Measurements from ENCODE around the gene DNASE1L2. TPM values are rescaled to one million over a fixed set of nuclear protein-coding genes. Genes with fewer than 3 reads are reported as not detected.

Gene DNASE1L2
- total RNA-seq, 4 donors from 2014 or later: 17.0 to 72.6 (median 42.8) TPM

GRCh38 chr16:2190002-2190658 is 46.1 kb upstream of the DNASE1L2 start:
- Histone ChIP-seq H3K9me3 (no peaks in the 10 kb centered on the region), H3K36me3 (no peaks in the 10 kb centered on the region), H3K4me1 (peaks cover 25% of the 10 kb centered on the region), H3K27ac (no peak overlapping the region), H3K4me3 (no peak overlapping the region), H3K27me3 (peaks cover 15% of the 10 kb centered on the region)
- no peak for TF ChIP-seq POLR2A (IDR thresholded peaks at IDR 0.05)
- no peak for TF ChIP-seq POLR2AphosphoS5 (IDR thresholded peaks at IDR 0.05)
- TF ChIP-seq EP300 (IDR thresholded peaks at IDR 0.05): no peak
- no peak for TF ChIP-seq CTCF (IDR thresholded peaks at IDR 0.05)
- WGBS: 65% methylated on average over 23 of the region's 24 CpGs
- no peak for DNase-seq (ENCODE audit: low spot score in 2 of 2)

- Histone ChIP-seq H3K27ac (no peak overlapping the region), H3K4me1 (peaks cover 33% of the 10 kb centered on the region), H3K4me3 (no peak overlapping the region), H3K9me3 (no peaks in the 10 kb centered on the region), H3K27me3 (peaks cover 22% of the 10 kb centered on the region), H3K36me3 (no peaks in the 10 kb centered on the region)
- WGBS: 69% methylated on average over 11 of the region's 25 CpGs
- no peak for TF ChIP-seq CTCF (IDR thresholded peaks at IDR 0.05)
- TF ChIP-seq EP300 (IDR thresholded peaks at IDR 0.05): no peak
- TF ChIP-seq POLR2AphosphoS5 (IDR thresholded peaks at IDR 0.05): no peak
- no peak for TF ChIP-seq POLR2A (IDR thresholded peaks at IDR 0.05)
- no peak for DNase-seq (ENCODE audit: low spot score in 2 of 2)
Measured at GRCh38 chr16:2190659-2191445, 45.4 kb upstream of the DNASE1L2 start.

GRCh38 chr16:2191446-2191706 is 44.9 kb upstream of the DNASE1L2 start:
- no peak overlapping the region for H3K27ac ChIP-seq
- WGBS: 77% methylated on average over 11 of the region's 11 CpGs
- no peak for TF ChIP-seq CTCF (IDR thresholded peaks at IDR 0.05)
- no peak for TF ChIP-seq POLR2A (IDR thresholded peaks at IDR 0.05)
- no peak for TF ChIP-seq POLR2AphosphoS5 (IDR thresholded peaks at IDR 0.05)
- no peak for TF ChIP-seq EP300 (IDR thresholded peaks at IDR 0.05)
- no peak overlapping the region for H3K4me3 ChIP-seq
- H3K9me3 ChIP-seq: no peaks in the 10 kb centered on the region
- DNase-seq (ENCODE audit: low spot score in 2 of 2): no peak
- peaks cover 26% of the 10 kb centered on the region for H3K27me3 ChIP-seq
- H3K36me3 ChIP-seq: no peaks in the 10 kb centered on the region
- H3K4me1 ChIP-seq: peaks cover 37% of the 10 kb centered on the region

- Histone ChIP-seq H3K4me3 (no peak overlapping the region), H3K27ac (no peak overlapping the region), H3K4me1 (peaks cover 41% of the 10 kb centered on the region), H3K27me3 (peaks cover 38% of the 10 kb centered on the region), H3K36me3 (no peaks in the 10 kb centered on the region), H3K9me3 (no peaks in the 10 kb centered on the region)
- 46% methylated on average over 8 of the region's 16 CpGs for WGBS
- no peak for DNase-seq (ENCODE audit: low spot score in 2 of 2)
- no peak for TF ChIP-seq POLR2A (IDR thresholded peaks at IDR 0.05)
- TF ChIP-seq CTCF (IDR thresholded peaks at IDR 0.05): no peak
- no peak for TF ChIP-seq EP300 (IDR thresholded peaks at IDR 0.05)
Measured at GRCh38 chr16:2194166-2194834, 41.9 kb upstream of the DNASE1L2 start.

GRCh38 chr16:2194852-2195321 is 41.4 kb upstream of the DNASE1L2 start:
- Histone ChIP-seq H3K27me3 (peaks cover 38% of the 10 kb centered on the region), H3K27ac (no peak overlapping the region), H3K4me3 (no peak overlapping the region), H3K4me1 (peaks cover 38% of the 10 kb centered on the region), H3K36me3 (no peaks in the 10 kb centered on the region), H3K9me3 (no peaks in the 10 kb centered on the region)
- 13% methylated on average over 4 of the region's 10 CpGs for WGBS
- TF ChIP-seq EP300 (IDR thresholded peaks at IDR 0.05) (no peak), CTCF (IDR thresholded peaks at IDR 0.05) (peak in 1 of 2 donors; percentile 34), POLR2A (IDR thresholded peaks at IDR 0.05) (no peak), POLR2AphosphoS5 (IDR thresholded peaks at IDR 0.05) (no peak)
- no peak for DNase-seq (ENCODE audit: low spot score in 2 of 2)

All from suprapubic skin (tissue), 4 donors.